ENCODE data around the gene GBE1.

- TF ChIP-seq, protein P1, sequence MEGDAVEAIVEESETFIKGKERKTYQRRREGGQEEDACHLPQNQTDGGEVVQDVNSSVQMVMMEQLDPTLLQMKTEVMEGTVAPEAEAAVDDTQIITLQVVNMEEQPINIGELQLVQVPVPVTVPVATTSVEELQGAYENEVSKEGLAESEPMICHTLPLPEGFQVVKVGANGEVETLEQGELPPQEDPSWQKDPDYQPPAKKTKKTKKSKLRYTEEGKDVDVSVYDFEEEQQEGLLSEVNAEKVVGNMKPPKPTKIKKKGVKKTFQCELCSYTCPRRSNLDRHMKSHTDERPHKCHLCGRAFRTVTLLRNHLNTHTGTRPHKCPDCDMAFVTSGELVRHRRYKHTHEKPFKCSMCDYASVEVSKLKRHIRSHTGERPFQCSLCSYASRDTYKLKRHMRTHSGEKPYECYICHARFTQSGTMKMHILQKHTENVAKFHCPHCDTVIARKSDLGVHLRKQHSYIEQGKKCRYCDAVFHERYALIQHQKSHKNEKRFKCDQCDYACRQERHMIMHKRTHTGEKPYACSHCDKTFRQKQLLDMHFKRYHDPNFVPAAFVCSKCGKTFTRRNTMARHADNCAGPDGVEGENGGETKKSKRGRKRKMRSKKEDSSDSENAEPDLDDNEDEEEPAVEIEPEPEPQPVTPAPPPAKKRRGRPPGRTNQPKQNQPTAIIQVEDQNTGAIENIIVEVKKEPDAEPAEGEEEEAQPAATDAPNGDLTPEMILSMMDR (IDR thresholded peaks at IDR 0.05; ENCODE audit: low read length): no peak
- no peak for TF ChIP-seq EZH2phosphoT487 (IDR thresholded peaks at IDR 0.05; ENCODE audit: low read length)
Measured at GRCh38 chr3:81651139-81651538, 110.3 kb downstream of the GBE1 start.

All from MM.1S (cell line).